ENCODE measurements around the gene DSCAM. TPM values are rescaled to one million over a fixed set of nuclear protein-coding genes. Genes with fewer than 3 reads are reported as not detected.

Gene DSCAM
- total and polyA plus RNA-seq, 2 donors (not counting 1 experiment from before 2014, with no cell fraction given) = not detected

DNA sequence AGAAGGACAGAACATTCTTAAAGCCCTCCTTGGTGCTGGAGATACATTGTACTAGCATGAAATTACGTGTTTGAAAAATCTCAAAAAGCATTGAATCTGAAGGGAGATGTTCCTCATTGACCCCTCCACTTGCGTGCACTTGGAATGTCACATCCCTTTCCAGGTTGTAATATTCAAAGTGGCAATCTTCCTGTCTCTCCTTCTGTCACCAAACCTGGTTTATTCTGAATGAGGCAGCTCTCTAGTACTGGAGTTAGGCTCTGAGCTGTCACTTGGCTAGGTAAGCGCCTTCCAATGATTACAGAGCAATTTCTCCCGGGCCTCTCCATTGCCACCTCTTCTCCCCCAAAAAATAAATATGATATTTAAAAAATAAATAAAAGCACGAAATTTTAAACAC is 855 bp downstream of the DSCAM start:
- Histone ChIP-seq H3K9ac (ENCODE audit: low read length) (no peak overlapping the region), H4K20me1 (ENCODE audit: control insufficient read depth, insufficient read depth, low read length, poor library complexity, severe bottlenecking) (no peaks in the 10 kb centered on the region), H3K27ac (ENCODE audit: low read length in 2 of 2) (no peak overlapping the region), H3K27me3 (replicated peaks in 1 of 4; ENCODE audit: control extremely low read depth in 1 of 4, control insufficient read depth in 3 of 4, insufficient read depth in 4 of 4, low read length in 3 of 4) (peaks cover 0 to 19% (median 6%) of the 10 kb centered on the region in 4 experiments), H3K4me3 (ENCODE audit: control extremely low read depth in 1 of 5, extremely low read depth in 1 of 5, insufficient read depth in 1 of 5, low read depth in 2 of 5, low read length in 4 of 5) (no peak overlapping the region), H3K9me3 (ENCODE audit: control extremely low read depth in 1 of 3, control insufficient read depth in 2 of 3, insufficient read depth in 1 of 3, low read length in 2 of 3) (peaks cover 0 to 19% (median 0%) of the 10 kb centered on the region in 3 donors), H2AFZ (ENCODE audit: insufficient read depth, low read depth, low read length, poor library complexity, severe bottlenecking) (no peak overlapping the region), H3K79me2 (ENCODE audit: control insufficient read depth, insufficient read depth, low read length) (no peaks in the 10 kb centered on the region), H3K4me1 (ENCODE audit: control insufficient read depth in 2 of 2, insufficient read depth in 2 of 2, low read length in 2 of 2) (no peaks in the 10 kb centered on the region), H3K36me3 (replicated peaks in 1 of 2; ENCODE audit: control extremely low read depth in 1 of 2, control insufficient read depth in 1 of 2, extremely low read depth in 1 of 2, insufficient read depth in 2 of 2, low read length in 1 of 2) (no peaks in the 10 kb centered on the region), H3K4me2 (replicated peaks; ENCODE audit: low read depth, low read length, poor library complexity, severe bottlenecking) (no peak overlapping the region)
- TF ChIP-seq EZH2 (IDR thresholded peaks at IDR 0.05; ENCODE audit: borderline replicate concordance, insufficient read depth, low read depth, low read length, poor library complexity, severe bottlenecking) = no peak
- TF ChIP-seq, protein P1, sequence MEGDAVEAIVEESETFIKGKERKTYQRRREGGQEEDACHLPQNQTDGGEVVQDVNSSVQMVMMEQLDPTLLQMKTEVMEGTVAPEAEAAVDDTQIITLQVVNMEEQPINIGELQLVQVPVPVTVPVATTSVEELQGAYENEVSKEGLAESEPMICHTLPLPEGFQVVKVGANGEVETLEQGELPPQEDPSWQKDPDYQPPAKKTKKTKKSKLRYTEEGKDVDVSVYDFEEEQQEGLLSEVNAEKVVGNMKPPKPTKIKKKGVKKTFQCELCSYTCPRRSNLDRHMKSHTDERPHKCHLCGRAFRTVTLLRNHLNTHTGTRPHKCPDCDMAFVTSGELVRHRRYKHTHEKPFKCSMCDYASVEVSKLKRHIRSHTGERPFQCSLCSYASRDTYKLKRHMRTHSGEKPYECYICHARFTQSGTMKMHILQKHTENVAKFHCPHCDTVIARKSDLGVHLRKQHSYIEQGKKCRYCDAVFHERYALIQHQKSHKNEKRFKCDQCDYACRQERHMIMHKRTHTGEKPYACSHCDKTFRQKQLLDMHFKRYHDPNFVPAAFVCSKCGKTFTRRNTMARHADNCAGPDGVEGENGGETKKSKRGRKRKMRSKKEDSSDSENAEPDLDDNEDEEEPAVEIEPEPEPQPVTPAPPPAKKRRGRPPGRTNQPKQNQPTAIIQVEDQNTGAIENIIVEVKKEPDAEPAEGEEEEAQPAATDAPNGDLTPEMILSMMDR (IDR thresholded peaks at IDR 0.05) = no peak
- Mint-ChIP-seq H3K27ac (no peak overlapping the region), H3K4me3 (no peak overlapping the region), H3K4me1 (no peaks in the 10 kb centered on the region), H3K9me3 (ENCODE audit: insufficient read depth) (no peaks in the 10 kb centered on the region), H3K27me3 (peaks cover 31% of the 10 kb centered on the region)
- ATAC-seq (ENCODE audit: low read depth) = no peak
- WGBS (ENCODE audit: insufficient coverage) = 80% methylated on average over 1 of the region's 5 CpGs
- POLR2A ChIA-PET = no interaction called here
- no peak for DNase-seq
- intact Hi-C loops (cut with micrococcal nuclease) = no loop called here
- CTCF ChIA-PET = no interaction called here

DNA sequence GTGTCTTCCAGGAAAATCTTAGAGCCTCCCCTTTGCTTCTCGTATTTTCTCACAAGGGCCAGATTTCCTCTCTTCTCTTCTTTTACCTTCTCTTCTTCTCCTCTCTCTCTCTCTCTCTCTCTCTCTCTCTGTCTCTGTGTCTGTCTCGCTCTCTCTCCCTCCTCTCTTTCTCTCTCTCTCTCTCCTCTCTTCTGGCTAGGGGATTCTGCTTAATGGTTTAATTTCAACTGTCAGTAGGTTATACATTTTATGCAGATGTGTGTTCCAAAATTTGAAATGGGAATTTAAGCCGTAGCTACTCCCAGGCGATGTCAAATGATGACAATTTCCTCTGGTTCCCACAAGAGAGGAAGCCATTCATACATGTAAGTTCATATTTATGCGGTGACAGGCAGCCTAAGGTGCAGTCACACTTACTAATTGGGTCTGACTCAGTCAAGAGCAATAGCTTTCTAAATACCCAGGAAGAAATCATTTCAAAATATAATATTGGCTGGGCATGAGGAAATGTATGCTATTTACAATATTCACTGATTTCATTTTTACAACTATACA is 1.4 kb downstream of the DSCAM start:
- no peaks in the 10 kb centered on the region for H3K9me3 Mint-ChIP-seq (ENCODE audit: insufficient read depth)
- H3K79me2 ChIP-seq (ENCODE audit: control insufficient read depth, insufficient read depth, low read length) = no peaks in the 10 kb centered on the region
- H3K27ac ChIP-seq (ENCODE audit: low read length in 2 of 2) = no peak overlapping the region
- no peak for DNase-seq
- peaks cover 36% of the 10 kb centered on the region for H3K27me3 Mint-ChIP-seq
- no peak overlapping the region for H3K4me3 ChIP-seq (ENCODE audit: control extremely low read depth in 1 of 5, extremely low read depth in 1 of 5, insufficient read depth in 1 of 5, low read depth in 2 of 5, low read length in 4 of 5)
- 7% methylated on average over 3 of the region's 5 CpGs for WGBS (ENCODE audit: insufficient coverage)
- no peak overlapping the region for H3K9ac ChIP-seq (ENCODE audit: low read length)
- peaks cover 0 to 19% (median 6%) of the 10 kb centered on the region in 4 experiments for H3K27me3 ChIP-seq (replicated peaks in 1 of 4; ENCODE audit: control extremely low read depth in 1 of 4, control insufficient read depth in 3 of 4, insufficient read depth in 4 of 4, low read length in 3 of 4)
- peaks cover 0 to 19% (median 0%) of the 10 kb centered on the region in 3 donors for H3K9me3 ChIP-seq (ENCODE audit: control extremely low read depth in 1 of 3, control insufficient read depth in 2 of 3, insufficient read depth in 1 of 3, low read length in 2 of 3)
- H3K4me1 ChIP-seq (ENCODE audit: control insufficient read depth in 2 of 2, insufficient read depth in 2 of 2, low read length in 2 of 2) = no peaks in the 10 kb centered on the region
- no peaks in the 10 kb centered on the region for H3K4me1 Mint-ChIP-seq
- H3K4me3 Mint-ChIP-seq = no peak overlapping the region
- ChIA-PET CTCF (interaction anchor here (0.6 kb wide), 1 partner anchor 173 kb away, joined by 3 read pairs; no protein-coding TSS in a partner anchor), POLR2A (no interaction called here)
- intact Hi-C loops (cut with micrococcal nuclease) = no loop called here
- no peak overlapping the region for H2AFZ ChIP-seq (ENCODE audit: insufficient read depth, low read depth, low read length, poor library complexity, severe bottlenecking)
- no peak overlapping the region for H3K27ac Mint-ChIP-seq
- TF ChIP-seq, protein P1 (IDR thresholded peaks at IDR 0.05) = no peak
- TF ChIP-seq EZH2 (IDR thresholded peaks at IDR 0.05; ENCODE audit: borderline replicate concordance, insufficient read depth, low read depth, low read length, poor library complexity, severe bottlenecking) = no peak
- no peaks in the 10 kb centered on the region for H4K20me1 ChIP-seq (ENCODE audit: control insufficient read depth, insufficient read depth, low read length, poor library complexity, severe bottlenecking)
- no peak for ATAC-seq (ENCODE audit: low read depth)
- H3K36me3 ChIP-seq (replicated peaks in 1 of 2; ENCODE audit: control extremely low read depth in 1 of 2, control insufficient read depth in 1 of 2, extremely low read depth in 1 of 2, insufficient read depth in 2 of 2, low read length in 1 of 2) = no peaks in the 10 kb centered on the region
- H3K4me2 ChIP-seq (replicated peaks; ENCODE audit: low read depth, low read length, poor library complexity, severe bottlenecking) = no peak overlapping the region
